Measurements from ENCODE around the gene PGAP1.

PGAP1 gene

DNA sequence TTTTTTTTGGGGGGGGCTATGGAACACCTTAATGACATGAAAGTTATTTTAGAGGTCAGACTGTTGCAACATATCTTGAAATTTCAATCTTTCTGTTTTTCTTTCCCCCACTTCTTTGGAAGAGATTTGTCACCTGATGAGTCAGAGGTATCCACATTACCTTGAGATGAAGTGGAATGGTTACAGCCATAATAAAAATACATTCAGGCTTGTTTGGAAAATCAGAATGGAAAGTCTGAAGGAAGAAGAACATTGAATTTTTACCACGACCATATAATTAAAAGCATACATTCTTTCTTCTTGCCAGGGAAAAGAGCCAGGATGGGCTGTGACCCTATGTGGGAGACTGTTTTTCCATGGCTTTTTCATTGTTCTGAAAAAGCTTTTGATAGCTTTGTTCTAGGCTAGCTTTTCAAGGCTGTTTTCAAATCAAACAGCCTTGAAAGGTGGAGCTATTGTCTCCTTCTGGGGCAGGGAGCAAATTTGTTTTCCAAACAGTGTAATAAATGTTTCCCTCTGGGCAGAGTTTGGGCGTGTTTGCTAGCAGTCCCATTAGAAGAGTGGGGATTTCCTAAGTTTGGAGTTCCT, 124.7 kb downstream of the PGAP1 start:
- DNase-seq (ENCODE audit: low spot score), result peak; percentile 35

DNA sequence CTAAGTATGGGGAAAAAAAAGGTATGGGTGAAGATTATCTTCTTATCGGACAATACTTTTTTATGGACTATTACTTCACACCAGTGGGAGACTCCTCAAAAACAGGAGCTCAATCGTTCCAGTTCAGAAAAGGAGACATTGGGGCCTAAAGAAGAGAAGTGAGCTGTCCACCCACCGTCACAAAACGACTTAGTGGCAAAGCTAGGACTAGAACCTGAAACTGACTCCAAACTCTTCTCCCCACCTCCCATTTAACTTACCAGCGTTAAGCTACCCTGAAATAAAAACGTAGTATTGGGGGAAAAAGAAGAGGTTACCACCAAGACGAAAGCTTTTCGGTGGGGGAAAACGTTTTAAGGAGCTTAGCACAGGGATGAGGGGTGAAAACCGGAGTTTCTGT, 127.5 kb downstream of the PGAP1 start:
- DNase-seq (ENCODE audit: low spot score), result no peak

GRCh38 chr2:196792865-196793264, 133.6 kb downstream of the PGAP1 start:
- DNase-seq (ENCODE audit: low spot score), result no peak

DNA sequence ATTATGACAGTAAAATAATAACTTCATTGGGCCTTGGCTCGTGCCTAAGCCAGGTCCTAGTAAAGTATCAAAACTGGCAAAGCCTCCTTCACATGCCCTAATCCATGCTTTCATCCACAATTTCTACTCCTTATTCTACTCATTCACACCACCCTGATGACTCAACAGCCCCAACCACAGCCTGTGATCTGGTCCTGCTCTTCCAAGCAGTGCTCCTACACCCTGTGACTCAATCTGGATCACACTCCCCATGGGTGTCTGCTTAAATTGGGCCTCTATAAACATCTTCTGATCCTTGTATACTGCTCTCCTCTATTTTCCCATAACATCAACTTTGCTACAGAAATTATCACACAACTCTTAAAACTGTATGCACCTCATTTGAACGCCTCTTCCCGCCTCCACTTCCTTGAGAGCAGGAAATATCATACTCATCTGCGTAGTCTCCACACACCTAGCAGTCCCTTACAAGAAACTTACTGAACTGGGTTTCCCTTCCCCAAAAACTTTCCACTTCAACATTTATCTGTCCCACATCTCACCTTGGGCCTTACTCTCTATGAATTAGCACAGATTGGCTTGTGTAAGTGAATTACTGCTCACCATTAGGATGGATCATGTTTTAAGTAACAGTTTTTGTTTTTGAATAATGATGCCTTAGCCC, 142.9 kb downstream of the PGAP1 start:
- DNase-seq (ENCODE audit: low spot score), result no peak
